Measurements from ENCODE around the gene SNCAIP.

The SNCAIP gene

GRCh38 chr5:122316656-122317055, 4.6 kb downstream of the SNCAIP start:
- H3K4me3 ChIP-seq (ENCODE audit: low read depth, low read length), result no peak overlapping the region
- no peak for TF ChIP-seq CTCF (IDR thresholded peaks at IDR 0.05; ENCODE audit: low read depth, low read length)
- TF ChIP-seq POLR2A (IDR thresholded peaks at IDR 0.05; ENCODE audit: extremely low read depth, insufficient read length), result no peak
- TF ChIP-seq MAX (IDR thresholded peaks at IDR 0.05; ENCODE audit: low read depth, low read length), result no peak
- no peak for TF ChIP-seq MYC (IDR thresholded peaks at IDR 0.05; ENCODE audit: low read depth, low read length)
- DNase-seq (ENCODE audit: low read depth), result no peak

GRCh38 chr5:122319897-122320296, 7.9 kb downstream of the SNCAIP start:
- TF ChIP-seq CTCF (IDR thresholded peaks at IDR 0.05; ENCODE audit: low read depth, low read length) (no peak), POLR2A (IDR thresholded peaks at IDR 0.05; ENCODE audit: extremely low read depth, insufficient read length) (no peak), MYC (IDR thresholded peaks at IDR 0.05; ENCODE audit: low read depth, low read length) (no peak), MAX (IDR thresholded peaks at IDR 0.05; ENCODE audit: low read depth, low read length) (no peak)
- DNase-seq (ENCODE audit: low read depth), result no peak
- H3K4me3 ChIP-seq (ENCODE audit: low read depth, low read length), result no peak overlapping the region

GRCh38 chr5:122321921-122322320, 9.9 kb downstream of the SNCAIP start:
- H3K4me3 ChIP-seq (ENCODE audit: low read depth, low read length), result no peak overlapping the region
- DNase-seq (ENCODE audit: low read depth), result no peak
- TF ChIP-seq MYC (IDR thresholded peaks at IDR 0.05; ENCODE audit: low read depth, low read length) (no peak), POLR2A (IDR thresholded peaks at IDR 0.05; ENCODE audit: extremely low read depth, insufficient read length) (no peak), CTCF (IDR thresholded peaks at IDR 0.05; ENCODE audit: low read depth, low read length) (no peak), MAX (IDR thresholded peaks at IDR 0.05; ENCODE audit: low read depth, low read length) (no peak)

GRCh38 chr5:122322801-122323548, 10.9 kb downstream of the SNCAIP start:
- DNase-seq (ENCODE audit: low read depth), result no peak
- H3K4me3 ChIP-seq (ENCODE audit: low read depth, low read length), result no peak overlapping the region
- no peak for TF ChIP-seq CTCF (IDR thresholded peaks at IDR 0.05; ENCODE audit: low read depth, low read length)
- TF ChIP-seq MAX (IDR thresholded peaks at IDR 0.05; ENCODE audit: low read depth, low read length), result no peak
- TF ChIP-seq POLR2A (IDR thresholded peaks at IDR 0.05; ENCODE audit: extremely low read depth, insufficient read length), result no peak
- TF ChIP-seq MYC (IDR thresholded peaks at IDR 0.05; ENCODE audit: low read depth, low read length), result no peak

- DNase-seq (ENCODE audit: low read depth), result no peak
- H3K4me3 ChIP-seq (ENCODE audit: low read depth, low read length), result no peak overlapping the region
- TF ChIP-seq MYC (IDR thresholded peaks at IDR 0.05; ENCODE audit: low read depth, low read length), result no peak
- TF ChIP-seq MAX (IDR thresholded peaks at IDR 0.05; ENCODE audit: low read depth, low read length), result no peak
- no peak for TF ChIP-seq CTCF (IDR thresholded peaks at IDR 0.05; ENCODE audit: low read depth, low read length)
- TF ChIP-seq POLR2A (IDR thresholded peaks at IDR 0.05; ENCODE audit: extremely low read depth, insufficient read length), result no peak
Measured at GRCh38 chr5:122323738-122324137, 11.7 kb downstream of the SNCAIP start.
